Activated T-helper 1 cell treated with anti-CD3 and anti-CD28 coated beads, Interleukin-12 subunit alpha, Interleukin-12 subunit beta, Interleukin-2, Interleukin-4 antibody, amounts not matched to agents 30 ng/mL and 10 ng/mL and 1 ng/mL, durations not matched to agents 14 hours and 24 hours and 36 hours (primary cell): ENCODE measurements around the gene CTIF. TPM values are rescaled to one million over a fixed set of nuclear protein-coding genes. Genes with fewer than 3 reads are reported as not detected.

Source experiments
- DNase-seq: peaks from one replicate; pipeline ENCODE4 v3.0.0; 2021; ENCODE audit warnings: low spot score
- H3K27ac Mint-ChIP-seq: one replicate; pipeline ENCODE4 v1.8.0; 2021; ENCODE audit warnings: mild to moderate bottlenecking, mixed read lengths
- H3K27me3 Mint-ChIP-seq: one replicate; pipeline ENCODE4 v1.8.0; 2022; ENCODE audit warnings: mild to moderate bottlenecking, moderate library complexity, mixed read lengths; ENCODE audit not compliant: insufficient read depth
- H3K36me3 Mint-ChIP-seq: one replicate; pipeline ENCODE4 v1.8.0; 2021; ENCODE audit warnings: low read depth, mixed read lengths
- H3K4me1 Mint-ChIP-seq: one replicate; pipeline ENCODE4 v1.8.0; 2021; ENCODE audit warnings: low read depth, mixed read lengths
- H3K4me3 Mint-ChIP-seq: one replicate; pipeline ENCODE4 v1.8.0; 2021; ENCODE audit warnings: mild to moderate bottlenecking, moderate library complexity, mixed read lengths
- H3K9me3 Mint-ChIP-seq: one replicate; pipeline ENCODE4 v1.8.0; 2021; ENCODE audit warnings: mixed read lengths
- intact Hi-C: fragments of 100-400 bp; cut with micrococcal nuclease; formaldehyde crosslinking; loops from one replicate; pipeline ENCODE4 v1.15.1; 2024
- total RNA-seq: library from RNA; stranded (reverse); gene quantifications from 2 replicates; pipeline ENCODE4 v1.2.3, GENCODE V29; 2022

The CTIF gene
- total RNA-seq, 1 donor from 2014 or later = 7.2 TPM

GRCh38 chr18:48671561-48671945 lies 132.7 kb downstream of the CTIF start:
- Mint-ChIP-seq H3K27me3 (no peaks in the 10 kb centered on the region), H3K4me1 (no peaks in the 10 kb centered on the region), H3K4me3 (no peak overlapping the region), H3K27ac (no peak overlapping the region), H3K36me3 (peaks cover 2% of the 10 kb centered on the region), H3K9me3 (peaks cover 7% of the 10 kb centered on the region)
- DNase-seq = no peak
- intact Hi-C loops = loop anchor here (10.0 kb wide), 1 partner anchor 323 kb away; no protein-coding TSS in a partner anchor

GRCh38 chr18:48672671-48673340 lies 134.0 kb downstream of the CTIF start:
- no peak for DNase-seq
- Mint-ChIP-seq H3K27me3 (no peaks in the 10 kb centered on the region), H3K36me3 (peaks cover 2% of the 10 kb centered on the region), H3K4me3 (no peak overlapping the region), H3K4me1 (no peaks in the 10 kb centered on the region), H3K27ac (no peak overlapping the region), H3K9me3 (peaks cover 7% of the 10 kb centered on the region)
- intact Hi-C loops = loop anchor here (10.0 kb wide), 1 partner anchor 322 kb away; no protein-coding TSS in a partner anchor

GRCh38 chr18:48673456-48673852 lies 134.6 kb downstream of the CTIF start:
- no peaks in the 10 kb centered on the region for H3K27me3 Mint-ChIP-seq
- no peak for DNase-seq
- no peak overlapping the region for H3K27ac Mint-ChIP-seq
- intact Hi-C loops = loop anchor here (10.0 kb wide), 1 partner anchor 321 kb away; no protein-coding TSS in a partner anchor
- H3K9me3 Mint-ChIP-seq = peaks cover 7% of the 10 kb centered on the region
- peaks cover 2% of the 10 kb centered on the region for H3K36me3 Mint-ChIP-seq
- H3K4me1 Mint-ChIP-seq = no peaks in the 10 kb centered on the region
- H3K4me3 Mint-ChIP-seq = no peak overlapping the region

GRCh38 chr18:48673853-48674721 lies 135.3 kb downstream of the CTIF start:
- Mint-ChIP-seq H3K9me3 (peaks cover 7% of the 10 kb centered on the region), H3K27ac (no peak overlapping the region), H3K4me1 (no peaks in the 10 kb centered on the region), H3K27me3 (no peaks in the 10 kb centered on the region), H3K36me3 (peaks cover 2% of the 10 kb centered on the region), H3K4me3 (no peak overlapping the region)
- no peak for DNase-seq
- intact Hi-C loops = loop anchor here (10.0 kb wide), 1 partner anchor 321 kb away; no protein-coding TSS in a partner anchor

GRCh38 chr18:48674758-48675351 lies 136.0 kb downstream of the CTIF start:
- intact Hi-C loops = loop anchor here (1.0 to 10.0 kb wide), 10 partner anchors 102 to 1182 kb away; partner anchors contain the start of gene C18orf32
- no peak overlapping the region for H3K4me3 Mint-ChIP-seq
- peaks cover 2% of the 10 kb centered on the region for H3K36me3 Mint-ChIP-seq
- no peaks in the 10 kb centered on the region for H3K27me3 Mint-ChIP-seq
- peaks cover 7% of the 10 kb centered on the region for H3K9me3 Mint-ChIP-seq
- no peak overlapping the region for H3K27ac Mint-ChIP-seq
- no peak for DNase-seq
- H3K4me1 Mint-ChIP-seq = no peaks in the 10 kb centered on the region

- H3K27me3 Mint-ChIP-seq = no peaks in the 10 kb centered on the region
These were observed 136.5 kb downstream of the CTIF start for GRCh38 chr18:48675352-48675761.

GRCh38 chr18:48675912-48676311 lies 137.1 kb downstream of the CTIF start:
- intact Hi-C loops = loop anchor here (1.0 to 10.0 kb wide), 13 partner anchors 101 to 1181 kb away; partner anchors contain the start of gene C18orf32
- H3K27me3 Mint-ChIP-seq = no peaks in the 10 kb centered on the region
- DNase-seq = no peak
- H3K4me3 Mint-ChIP-seq = no peak overlapping the region
- no peaks in the 10 kb centered on the region for H3K4me1 Mint-ChIP-seq
- no peak overlapping the region for H3K27ac Mint-ChIP-seq
- peaks cover 7% of the 10 kb centered on the region for H3K9me3 Mint-ChIP-seq
- H3K36me3 Mint-ChIP-seq = peaks cover 2% of the 10 kb centered on the region

More at GRCh38 chr18:48675352-48675761, 136.5 kb downstream of the CTIF start:
- peak; percentile 74 for DNase-seq
- Mint-ChIP-seq H3K9me3 (peaks cover 7% of the 10 kb centered on the region), H3K4me3 (no peak overlapping the region), H3K36me3 (peaks cover 2% of the 10 kb centered on the region), H3K4me1 (no peaks in the 10 kb centered on the region), H3K27ac (no peak overlapping the region)
- intact Hi-C loops = loop anchor here (1.0 to 10.0 kb wide), 10 partner anchors 102 to 1182 kb away; partner anchors contain the start of gene C18orf32

- Mint-ChIP-seq H3K27ac (no peak overlapping the region), H3K36me3 (peaks cover 2% of the 10 kb centered on the region), H3K27me3 (no peaks in the 10 kb centered on the region), H3K9me3 (peaks cover 5% of the 10 kb centered on the region), H3K4me3 (no peak overlapping the region), H3K4me1 (no peaks in the 10 kb centered on the region)
- DNase-seq = no peak
- intact Hi-C loops = loop anchor here (1.0 to 10.0 kb wide), 9 partner anchors 236 to 1181 kb away; partner anchors contain the start of gene C18orf32
These were observed 137.5 kb downstream of the CTIF start for GRCh38 chr18:48676346-48676745.

GRCh38 chr18:48676756-48677368 lies 138.0 kb downstream of the CTIF start:
- no peak overlapping the region for H3K27ac Mint-ChIP-seq
- H3K9me3 Mint-ChIP-seq = no peaks in the 10 kb centered on the region
- no peaks in the 10 kb centered on the region for H3K4me1 Mint-ChIP-seq
- DNase-seq = peak; percentile 42
- intact Hi-C loops = loop anchor here (1.0 to 10.0 kb wide), 9 partner anchors 235 to 1180 kb away; partner anchors contain the start of gene C18orf32
- H3K4me3 Mint-ChIP-seq = no peak overlapping the region
- no peaks in the 10 kb centered on the region for H3K27me3 Mint-ChIP-seq
- H3K36me3 Mint-ChIP-seq = no peaks in the 10 kb centered on the region

- intact Hi-C loops = loop anchor here (5.0 to 10.0 kb wide), 6 partner anchors 234 to 1179 kb away; partner anchors contain the start of gene C18orf32
- Mint-ChIP-seq H3K27ac (no peak overlapping the region), H3K36me3 (no peaks in the 10 kb centered on the region)
These were observed 139.6 kb downstream of the CTIF start for GRCh38 chr18:48678237-48679115.

GRCh38 chr18:48679236-48679635 lies 140.4 kb downstream of the CTIF start:
- Mint-ChIP-seq H3K27ac (no peak overlapping the region), H3K4me3 (no peak overlapping the region), H3K27me3 (peaks cover 2% of the 10 kb centered on the region), H3K9me3 (no peaks in the 10 kb centered on the region), H3K4me1 (no peaks in the 10 kb centered on the region), H3K36me3 (no peaks in the 10 kb centered on the region)
- no peak for DNase-seq
- intact Hi-C loops = loop anchor here (5.0 to 10.0 kb wide), 6 partner anchors 233 to 1178 kb away; partner anchors contain the start of gene C18orf32

More at GRCh38 chr18:48678237-48679115, 139.6 kb downstream of the CTIF start:
- no peak for DNase-seq
- peaks cover 2% of the 10 kb centered on the region for H3K27me3 Mint-ChIP-seq
- no peaks in the 10 kb centered on the region for H3K9me3 Mint-ChIP-seq
- no peak overlapping the region for H3K4me3 Mint-ChIP-seq
- no peaks in the 10 kb centered on the region for H3K4me1 Mint-ChIP-seq
